Stimulated activated CD8-positive, alpha-beta memory T cell treated with anti-CD3 and anti-CD28 coated beads, Interleukin-15, amount 100 ng/mL, for 1 hour (primary cell): ENCODE results near the gene CTNND1.
"Not testable (repeated sequence)": the region's sequence is repeated elsewhere in the genome, so short reads cannot be mapped to it uniquely, and the experiment has no call there.

Experiments used
- DNase-seq: peaks from one replicate; pipeline ENCODE4 v3.0.0-alpha.2; 2020; ENCODE audit warnings: low read depth

The CTNND1 gene, protein sequence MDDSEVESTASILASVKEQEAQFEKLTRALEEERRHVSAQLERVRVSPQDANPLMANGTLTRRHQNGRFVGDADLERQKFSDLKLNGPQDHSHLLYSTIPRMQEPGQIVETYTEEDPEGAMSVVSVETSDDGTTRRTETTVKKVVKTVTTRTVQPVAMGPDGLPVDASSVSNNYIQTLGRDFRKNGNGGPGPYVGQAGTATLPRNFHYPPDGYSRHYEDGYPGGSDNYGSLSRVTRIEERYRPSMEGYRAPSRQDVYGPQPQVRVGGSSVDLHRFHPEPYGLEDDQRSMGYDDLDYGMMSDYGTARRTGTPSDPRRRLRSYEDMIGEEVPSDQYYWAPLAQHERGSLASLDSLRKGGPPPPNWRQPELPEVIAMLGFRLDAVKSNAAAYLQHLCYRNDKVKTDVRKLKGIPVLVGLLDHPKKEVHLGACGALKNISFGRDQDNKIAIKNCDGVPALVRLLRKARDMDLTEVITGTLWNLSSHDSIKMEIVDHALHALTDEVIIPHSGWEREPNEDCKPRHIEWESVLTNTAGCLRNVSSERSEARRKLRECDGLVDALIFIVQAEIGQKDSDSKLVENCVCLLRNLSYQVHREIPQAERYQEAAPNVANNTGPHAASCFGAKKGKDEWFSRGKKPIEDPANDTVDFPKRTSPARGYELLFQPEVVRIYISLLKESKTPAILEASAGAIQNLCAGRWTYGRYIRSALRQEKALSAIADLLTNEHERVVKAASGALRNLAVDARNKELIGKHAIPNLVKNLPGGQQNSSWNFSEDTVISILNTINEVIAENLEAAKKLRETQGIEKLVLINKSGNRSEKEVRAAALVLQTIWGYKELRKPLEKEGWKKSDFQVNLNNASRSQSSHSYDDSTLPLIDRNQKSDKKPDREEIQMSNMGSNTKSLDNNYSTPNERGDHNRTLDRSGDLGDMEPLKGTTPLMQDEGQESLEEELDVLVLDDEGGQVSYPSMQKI

DNA sequence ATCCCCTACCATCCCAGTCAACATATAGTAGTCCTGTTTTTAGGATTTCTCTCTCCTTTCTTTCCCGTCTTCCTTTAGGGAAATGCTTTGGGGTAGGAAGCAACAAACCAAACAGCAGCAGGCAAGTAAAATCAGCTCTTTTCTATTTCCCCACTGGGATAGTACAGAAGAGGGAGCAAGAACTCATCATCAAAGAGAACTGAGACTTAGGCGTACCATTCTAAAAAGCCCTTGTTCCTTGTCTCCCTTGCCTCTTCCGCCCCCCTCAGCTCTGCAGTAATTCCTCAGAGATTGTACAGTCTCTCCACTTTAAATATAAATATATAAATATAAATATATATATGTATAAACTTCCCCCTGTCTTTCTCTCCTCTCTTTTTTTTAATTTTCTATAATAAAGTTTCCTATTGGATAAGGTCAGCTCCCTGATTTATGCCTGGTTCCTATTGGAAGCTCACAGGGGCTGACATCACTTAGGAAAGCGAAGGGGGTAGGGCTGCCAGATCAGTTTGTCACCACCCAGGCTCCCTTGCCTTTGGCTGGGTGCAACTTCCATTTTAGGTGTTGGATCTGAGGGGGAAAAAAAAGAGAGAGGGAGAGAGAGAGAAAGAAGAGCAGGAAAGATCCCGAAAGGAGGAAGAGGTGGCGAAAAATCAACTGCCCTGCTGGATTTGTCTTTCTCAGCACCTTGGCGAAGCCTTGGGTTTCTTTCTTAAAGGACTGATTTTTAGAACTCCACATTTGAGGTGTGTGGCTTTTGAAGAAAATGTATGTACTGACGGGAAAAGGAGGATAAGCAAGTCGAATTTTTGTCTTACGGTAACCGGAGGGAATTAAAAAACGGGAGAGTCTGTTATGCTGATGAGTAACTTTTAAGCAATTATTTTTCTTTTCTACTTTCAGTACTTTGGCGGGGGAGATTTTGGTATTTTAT, at the start of gene CTNND1:
Gene CTNND1 (plus strand): TSS at position 502 of the 934 bp plus-strand sequence. CDS start 29,677 bp downstream, outside the sequence.
- DNase-seq: no peak

DNA sequence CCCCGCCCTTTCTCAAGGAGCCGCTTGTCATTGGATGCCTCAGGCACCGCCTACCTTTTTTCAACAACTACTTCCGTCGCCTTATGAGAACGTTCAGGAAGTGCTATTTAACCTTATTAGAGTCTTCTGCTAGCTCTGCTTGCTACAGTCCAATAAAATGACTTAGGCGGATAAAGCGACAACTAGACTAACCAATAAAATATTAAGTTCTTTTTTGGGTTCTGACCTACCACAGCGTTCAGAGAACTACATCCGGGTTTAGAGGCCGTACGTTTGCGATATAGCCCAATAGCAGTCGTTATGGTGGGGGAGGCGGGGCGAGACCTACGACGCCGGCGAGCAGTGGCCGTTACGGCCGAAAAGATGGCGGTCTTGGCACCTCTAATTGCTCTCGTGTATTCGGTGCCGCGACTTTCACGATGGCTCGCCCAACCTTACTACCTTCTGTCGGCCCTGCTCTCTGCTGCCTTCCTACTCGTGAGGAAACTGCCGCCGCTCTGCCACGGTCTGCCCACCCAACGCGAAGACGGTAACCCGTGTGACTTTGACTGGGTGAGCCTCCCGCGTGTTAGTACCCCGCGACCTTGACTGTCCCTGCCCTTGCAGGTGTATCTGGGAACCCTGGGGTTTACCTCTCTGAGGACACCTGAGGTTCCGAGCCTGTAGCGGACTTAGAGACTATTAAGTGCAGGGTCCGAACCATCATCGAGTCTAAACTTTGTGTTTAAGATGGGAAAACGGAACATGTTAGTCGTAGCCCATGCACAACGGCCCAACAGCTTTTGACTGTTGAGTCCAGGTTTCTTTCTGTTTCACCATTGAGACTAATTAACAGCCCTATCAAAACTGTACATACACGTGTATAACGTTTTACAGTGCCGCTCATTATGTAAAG, 49.1 kb upstream of the CTNND1 start, which contains the start of gene TMX2:
Gene TMX2 (plus strand): TSS at position 338 of the 895 bp plus-strand sequence. CDS start 26 bp downstream, at position 364.
- DNase-seq: peak; percentile 78

DNA sequence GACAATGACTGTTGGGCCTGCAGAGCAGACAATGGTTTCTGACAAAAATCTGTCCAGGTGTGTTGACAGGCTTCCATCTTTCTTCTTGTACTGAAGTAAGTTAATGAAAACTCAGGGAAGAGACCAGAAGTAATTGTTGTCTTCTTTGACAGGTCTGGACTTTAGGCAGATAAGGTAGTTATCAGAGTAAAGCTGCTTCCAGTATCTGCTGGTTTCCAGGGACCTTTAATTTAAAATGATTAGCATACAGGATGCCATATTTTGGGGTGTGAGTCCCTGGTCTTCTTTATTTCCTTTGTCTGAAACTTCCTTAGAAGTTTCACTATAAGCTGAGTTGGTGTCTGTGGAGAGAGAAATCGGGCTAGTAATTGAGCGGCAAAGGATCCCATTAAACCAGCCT, 47.8 kb upstream of the CTNND1 start:
- DNase-seq: no peak

DNA sequence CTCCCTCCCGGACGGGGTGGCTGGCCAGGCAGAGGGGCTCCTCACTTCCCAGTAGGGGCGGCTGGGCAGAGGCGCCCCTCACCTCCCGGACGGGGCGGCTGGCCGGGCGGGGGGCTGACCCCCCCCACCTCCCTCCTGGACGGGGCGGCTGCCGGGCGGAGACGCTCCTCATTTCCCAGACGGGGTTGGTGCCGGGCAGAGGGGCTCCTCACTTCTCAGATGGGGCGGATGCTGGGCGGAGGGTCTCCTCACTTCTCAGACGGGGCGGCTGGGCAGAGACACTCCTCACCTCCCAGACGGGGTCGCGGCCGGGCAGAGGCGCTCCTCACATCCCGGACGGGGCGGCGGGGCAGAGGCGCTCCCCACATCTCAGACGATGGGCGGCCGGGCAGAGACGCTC, 44.9 kb upstream of the CTNND1 start:
- not testable (repeated sequence) for DNase-seq

DNA sequence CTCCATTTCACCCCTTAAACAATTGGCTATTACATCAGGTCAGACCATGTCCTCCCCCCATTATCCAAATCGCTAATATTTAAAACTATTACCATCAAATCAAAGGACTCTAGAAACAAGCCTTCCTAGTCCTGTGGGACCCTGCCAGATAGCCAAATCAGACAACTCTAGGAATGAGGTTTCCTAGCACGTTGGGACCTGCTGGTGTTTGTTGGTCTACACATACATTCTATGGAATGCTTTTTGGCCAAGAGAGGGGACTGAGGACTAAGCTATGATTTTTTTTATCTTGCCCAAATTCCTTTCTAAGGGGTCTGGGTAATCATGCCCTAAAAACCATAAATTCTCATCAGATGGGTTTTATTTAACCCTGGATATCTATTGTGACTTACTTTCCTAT, 34.4 kb upstream of the CTNND1 start:
- DNase-seq: no peak

DNA sequence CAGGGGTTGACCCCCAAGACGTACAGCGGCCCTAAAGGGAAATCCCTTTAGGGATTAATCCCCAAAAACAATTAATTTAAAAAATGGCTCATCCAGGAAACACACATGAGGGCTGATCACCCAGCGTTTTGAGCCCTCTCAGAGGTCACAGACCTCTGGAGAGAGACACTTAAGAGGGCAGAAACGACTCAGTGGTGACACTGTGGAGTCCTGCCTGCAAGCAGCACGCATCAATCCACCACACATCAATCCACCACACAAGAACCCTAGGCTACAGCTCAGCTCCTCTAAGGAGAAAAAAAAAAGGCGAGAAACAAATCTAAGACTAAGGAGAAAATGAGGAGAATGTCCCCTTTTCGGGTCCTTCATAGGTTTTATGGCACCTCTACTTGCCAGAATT, 32.8 kb upstream of the CTNND1 start:
- DNase-seq: no peak

DNA sequence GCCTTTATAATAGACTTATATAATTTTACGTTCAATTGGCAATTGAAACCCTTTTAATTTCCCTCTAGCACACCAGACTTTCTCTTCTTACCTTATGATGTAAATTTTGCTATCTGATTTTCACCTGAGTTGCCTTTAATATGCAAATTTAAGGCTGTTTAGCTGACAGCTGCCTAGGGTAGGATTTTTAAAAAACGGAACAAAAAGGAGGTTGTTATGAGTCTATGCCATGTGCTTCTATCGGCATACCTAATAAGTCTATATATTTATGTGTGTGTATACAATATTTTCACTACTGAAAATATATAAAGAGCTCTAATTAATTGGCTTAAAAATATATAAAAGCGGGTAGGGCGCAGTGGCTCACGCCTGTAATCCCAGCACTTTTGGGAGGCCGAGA, 32.1 kb upstream of the CTNND1 start:
- DNase-seq: no peak

DNA sequence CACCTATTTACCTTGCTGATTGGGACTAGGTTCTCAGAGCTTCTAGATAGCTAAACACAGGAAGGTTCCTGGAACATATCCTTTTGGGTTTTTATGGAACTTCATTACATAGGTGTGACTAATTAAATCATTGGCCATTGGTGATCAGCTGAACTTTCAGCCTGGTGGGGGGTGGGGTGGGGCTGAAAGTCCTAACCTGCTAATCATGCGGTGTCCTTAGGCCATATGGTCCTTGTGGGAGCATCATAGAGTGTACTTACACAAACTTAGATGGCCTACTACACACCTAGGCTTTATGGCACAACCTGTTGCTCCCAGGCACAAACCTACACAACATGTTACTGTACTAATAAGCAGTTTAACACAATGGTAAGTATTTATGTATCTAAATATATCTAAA, 28.9 kb upstream of the CTNND1 start:
- no peak for DNase-seq

DNA sequence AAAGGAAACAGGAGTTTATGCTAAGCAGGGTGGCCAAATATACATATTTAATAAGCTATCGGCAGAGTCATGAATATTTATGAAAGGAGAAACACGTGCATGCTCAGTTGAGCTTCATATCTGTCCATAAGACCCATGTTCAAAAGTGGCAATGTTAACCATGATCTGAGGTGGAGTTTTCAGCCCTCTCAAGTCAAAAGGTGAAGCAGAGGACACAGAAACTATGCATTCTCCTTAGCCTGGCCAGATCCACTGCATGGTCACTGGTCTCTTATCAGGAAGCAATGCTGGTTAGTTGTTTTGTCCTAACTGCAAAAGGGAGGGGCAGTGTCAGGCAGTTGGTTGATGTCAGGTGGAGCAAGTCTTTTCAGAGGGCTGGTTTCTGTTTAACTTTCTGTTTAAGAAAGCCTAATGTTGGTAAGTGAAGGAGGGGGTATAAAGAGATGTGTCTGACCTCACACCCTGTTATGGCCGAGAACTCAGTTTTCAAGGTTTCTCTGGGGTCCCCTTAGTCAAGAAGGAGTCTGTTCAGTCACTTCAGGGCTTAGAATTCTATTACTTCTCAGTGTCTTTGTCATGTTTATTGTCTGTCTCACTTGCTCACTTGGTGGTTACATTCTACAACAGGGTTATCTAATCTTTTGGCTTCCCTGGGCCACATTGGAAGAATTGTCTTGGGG, 25.8 kb upstream of the CTNND1 start:
- no peak for DNase-seq

DNA sequence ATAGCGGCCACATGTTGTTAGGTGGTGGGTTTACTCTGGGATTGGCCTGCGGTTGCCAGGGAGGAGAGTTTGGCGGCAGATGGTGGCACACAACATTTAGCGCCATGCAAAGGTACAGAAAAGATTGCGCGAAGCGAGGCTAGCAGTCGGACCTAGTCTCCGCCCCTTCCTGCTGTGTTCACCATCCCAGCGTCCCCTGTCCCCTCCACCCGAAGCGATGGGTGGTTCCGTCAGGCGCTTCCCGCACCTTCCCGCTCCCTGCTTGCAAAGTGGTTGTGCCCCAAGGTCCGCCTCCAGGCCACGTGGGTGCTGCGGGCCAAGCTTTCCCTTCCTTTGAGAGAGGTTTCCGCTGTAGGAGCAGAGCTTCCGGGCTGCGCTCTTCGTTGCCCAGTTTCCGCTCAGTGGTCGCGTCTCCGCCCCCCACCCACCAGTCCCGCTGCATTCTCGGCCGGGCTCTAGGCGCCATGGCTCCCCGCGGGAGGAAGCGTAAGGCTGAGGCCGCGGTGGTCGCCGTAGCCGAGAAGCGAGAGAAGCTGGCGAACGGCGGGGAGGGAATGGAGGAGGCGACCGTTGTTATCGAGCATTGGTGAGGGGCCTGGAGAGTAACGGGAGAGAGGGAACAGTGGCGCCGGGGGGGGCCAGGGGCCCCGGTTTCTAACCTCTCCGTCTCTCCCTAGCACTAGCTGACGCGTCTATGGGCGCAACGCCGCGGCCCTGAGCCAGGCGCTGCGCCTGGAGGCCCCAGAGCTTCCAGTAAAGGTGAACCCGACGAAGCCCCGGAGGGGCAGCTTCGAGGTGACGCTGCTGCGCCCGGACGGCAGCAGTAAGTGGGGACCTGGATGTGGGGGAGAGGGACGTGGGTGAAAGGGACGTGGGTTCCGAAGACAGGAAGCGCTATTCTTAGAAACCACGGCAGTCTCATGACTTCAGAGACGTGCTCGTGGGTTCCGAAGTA, 20.2 kb upstream of the CTNND1 start, which contains the start of gene SELENOH:
Gene SELENOH (plus strand): TSS at position 360 of the 955 bp plus-strand sequence. CDS start 105 bp downstream, at position 465.
- DNase-seq: peak; percentile 80

DNA sequence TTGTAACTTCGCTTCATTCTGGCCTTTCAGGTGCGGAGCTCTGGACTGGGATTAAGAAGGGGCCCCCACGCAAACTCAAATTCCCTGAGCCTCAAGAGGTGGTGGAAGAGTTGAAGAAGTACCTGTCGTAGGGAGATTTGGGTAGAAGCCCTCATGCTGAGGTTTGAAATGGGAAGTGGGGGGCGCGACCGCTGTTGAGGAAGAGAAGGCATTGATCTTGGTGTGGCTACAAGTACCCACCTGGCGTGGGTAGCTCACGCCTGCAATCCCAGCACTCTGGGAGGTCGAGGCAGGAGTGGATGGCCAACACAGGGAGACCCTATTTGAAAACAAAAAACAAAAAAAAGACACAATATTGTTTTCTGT, 19.5 kb upstream of the CTNND1 start:
- no peak for DNase-seq

DNA sequence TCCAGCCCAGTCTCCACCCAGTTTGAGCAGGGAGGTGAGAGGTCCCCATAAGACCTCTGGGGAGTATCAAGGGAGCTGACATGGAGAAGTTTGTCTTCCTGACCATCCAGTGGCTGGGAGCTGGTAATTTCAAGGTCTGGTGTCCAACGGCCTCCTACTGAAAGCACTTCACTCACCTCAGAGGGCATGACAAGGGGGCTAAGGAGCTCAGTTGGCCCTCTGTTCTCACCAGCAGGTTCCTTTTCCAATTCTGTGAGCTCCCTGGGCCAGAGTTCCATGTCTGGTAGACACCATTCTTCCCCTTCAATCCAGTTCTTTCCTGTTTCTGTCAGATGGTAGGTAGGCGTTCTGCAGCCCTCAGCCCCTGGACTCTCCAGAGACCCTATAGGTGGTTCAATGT, 17.2 kb upstream of the CTNND1 start:
- no peak for DNase-seq

DNA sequence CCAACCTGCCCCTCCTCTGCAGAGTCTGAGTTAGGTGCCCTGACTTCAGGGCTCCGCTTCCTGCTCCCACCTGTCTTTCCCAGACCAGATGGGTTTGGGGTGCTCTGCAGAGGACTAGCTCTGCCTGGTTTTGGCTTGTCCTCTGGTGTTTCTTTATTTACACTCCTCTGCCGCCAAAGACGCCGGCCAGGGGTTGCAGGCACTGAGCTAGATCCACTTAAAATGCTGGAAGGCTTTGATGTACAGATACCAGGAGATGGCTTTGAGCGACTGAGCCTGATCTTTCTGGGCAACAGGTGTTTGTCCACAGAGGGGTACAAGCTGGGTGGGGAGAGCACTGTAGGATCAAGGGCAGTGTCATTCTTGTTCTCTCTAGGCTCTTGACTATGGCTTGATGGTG, 16.4 kb upstream of the CTNND1 start:
- no peak for DNase-seq

DNA sequence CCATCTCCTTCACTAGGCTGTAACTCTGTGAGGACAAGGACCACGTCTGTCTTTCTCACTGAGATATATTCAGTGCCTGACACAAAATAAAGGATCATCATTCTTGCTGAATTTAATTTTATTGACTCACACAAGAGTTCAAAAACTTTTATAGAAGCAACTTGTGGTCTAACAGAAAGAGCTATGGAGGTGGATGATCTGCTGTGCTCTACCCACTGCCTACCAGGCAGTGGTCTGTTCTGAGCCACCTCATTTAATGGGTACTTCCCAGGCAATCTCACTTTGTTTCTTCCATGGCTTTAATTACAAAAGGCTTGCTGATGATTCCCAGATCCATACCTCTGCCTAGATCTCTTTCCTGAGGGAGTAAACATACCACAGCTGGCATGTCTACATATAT, 14.7 kb upstream of the CTNND1 start:
- DNase-seq: no peak

DNA sequence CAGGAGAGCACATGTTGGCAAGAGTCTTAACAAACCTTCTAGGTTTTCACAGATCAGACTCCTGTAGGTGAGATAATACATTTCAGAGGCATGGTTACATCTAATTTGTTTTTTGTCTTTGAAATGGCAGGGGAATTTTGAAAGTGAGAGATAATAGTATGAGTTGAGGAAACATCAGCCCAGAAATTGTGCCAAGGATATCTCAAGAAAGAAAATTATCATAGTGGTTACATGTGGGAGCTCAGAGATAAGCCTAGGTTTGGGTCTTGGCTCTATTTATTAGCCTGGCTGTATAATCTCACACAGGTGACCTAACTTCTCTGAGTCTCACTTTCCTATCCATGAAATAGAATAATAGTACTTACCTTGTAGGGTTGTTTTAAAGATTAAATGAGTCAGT, 10.4 kb upstream of the CTNND1 start:
- no peak for DNase-seq

DNA sequence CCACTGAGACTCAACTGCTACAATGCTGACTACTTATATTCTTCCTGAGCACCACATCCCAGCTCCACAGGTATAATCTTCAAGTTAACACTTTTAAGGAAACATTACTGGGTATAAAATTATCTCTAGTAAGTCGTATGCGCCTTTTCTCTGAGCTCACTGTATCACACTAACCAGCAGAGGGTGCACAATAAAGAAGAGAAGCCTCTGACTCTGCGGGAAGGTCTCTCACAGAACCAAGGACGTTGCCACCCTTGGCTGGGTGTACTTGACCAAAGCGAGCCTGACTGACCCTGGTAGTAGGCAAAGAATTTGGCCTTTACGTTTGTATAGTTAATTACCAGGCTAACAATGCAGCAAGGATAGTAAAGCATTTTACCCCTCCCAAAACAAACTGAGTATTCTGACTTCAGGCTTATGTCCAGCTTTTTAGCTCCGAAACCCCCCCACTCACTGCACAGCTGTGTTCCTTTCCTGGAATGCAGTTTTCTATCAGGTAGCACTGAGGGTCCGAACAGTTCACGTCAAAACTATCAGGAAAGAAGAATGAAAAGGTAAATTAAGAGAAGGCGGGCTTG, 9.8 kb upstream of the CTNND1 start, which contains the start of gene BTBD18:
Gene BTBD18 (minus strand): TSS at position 144 of the 578 bp plus-strand sequence. CDS start 631 bp downstream, outside the sequence.
- no peak for DNase-seq

DNA sequence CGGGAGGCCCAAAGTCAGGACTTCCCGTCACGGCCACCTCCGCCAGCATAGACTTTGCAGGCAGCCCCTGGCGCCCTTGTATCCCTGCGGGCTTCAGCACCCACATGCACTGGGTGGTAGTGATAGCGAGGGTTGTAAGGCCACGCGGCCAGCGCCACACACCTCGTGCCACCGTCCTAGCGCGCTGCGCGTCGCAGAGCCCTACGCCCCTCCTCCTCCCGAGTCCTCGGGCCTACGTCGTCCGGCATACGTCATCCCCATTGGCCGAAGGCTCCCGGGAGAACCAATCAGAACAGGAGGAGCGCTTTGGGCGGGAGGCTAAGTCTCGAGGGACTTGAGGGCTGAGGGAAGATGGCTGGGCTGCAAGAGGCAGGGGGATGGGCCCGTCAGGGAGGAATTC, 8.6 kb upstream of the CTNND1 start:
- no peak for DNase-seq

DNA sequence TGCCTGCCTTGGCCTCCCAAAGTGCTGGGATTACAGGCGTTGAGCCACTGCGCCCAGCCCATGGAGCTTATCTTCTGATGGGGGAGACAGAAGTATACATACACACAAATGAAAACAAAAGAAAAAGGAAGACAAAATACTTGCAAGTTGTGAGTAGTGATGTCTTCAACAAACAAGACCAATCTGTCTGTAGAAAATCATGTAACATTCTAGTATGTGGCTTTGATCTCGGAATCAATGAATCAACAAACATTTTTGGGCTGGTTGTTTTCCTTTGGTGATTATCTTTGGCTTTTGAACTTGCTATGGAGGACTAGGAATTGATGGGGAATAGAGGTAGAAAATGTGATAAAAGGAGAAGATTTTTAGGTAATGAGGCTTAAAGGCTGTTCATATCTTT, 3.4 kb upstream of the CTNND1 start:
- DNase-seq: no peak
